ENCODE data around the gene MAEL.

The MAEL gene

GRCh38 chr1:167059809-167060107, 70.7 kb downstream of the MAEL start:
- Mint-ChIP-seq H3K4me3 (no peak overlapping the region), H3K36me3 (no peaks in the 10 kb centered on the region), H3K27ac (peak overlapping the region; percentile 39), H3K4me1 (peaks cover 9% of the 10 kb centered on the region), H3K9me3 (no peaks in the 10 kb centered on the region)
- DNase-seq (ENCODE audit: low spot score in 2 of 2) (no peak), ATAC-seq (no peak)

DNA sequence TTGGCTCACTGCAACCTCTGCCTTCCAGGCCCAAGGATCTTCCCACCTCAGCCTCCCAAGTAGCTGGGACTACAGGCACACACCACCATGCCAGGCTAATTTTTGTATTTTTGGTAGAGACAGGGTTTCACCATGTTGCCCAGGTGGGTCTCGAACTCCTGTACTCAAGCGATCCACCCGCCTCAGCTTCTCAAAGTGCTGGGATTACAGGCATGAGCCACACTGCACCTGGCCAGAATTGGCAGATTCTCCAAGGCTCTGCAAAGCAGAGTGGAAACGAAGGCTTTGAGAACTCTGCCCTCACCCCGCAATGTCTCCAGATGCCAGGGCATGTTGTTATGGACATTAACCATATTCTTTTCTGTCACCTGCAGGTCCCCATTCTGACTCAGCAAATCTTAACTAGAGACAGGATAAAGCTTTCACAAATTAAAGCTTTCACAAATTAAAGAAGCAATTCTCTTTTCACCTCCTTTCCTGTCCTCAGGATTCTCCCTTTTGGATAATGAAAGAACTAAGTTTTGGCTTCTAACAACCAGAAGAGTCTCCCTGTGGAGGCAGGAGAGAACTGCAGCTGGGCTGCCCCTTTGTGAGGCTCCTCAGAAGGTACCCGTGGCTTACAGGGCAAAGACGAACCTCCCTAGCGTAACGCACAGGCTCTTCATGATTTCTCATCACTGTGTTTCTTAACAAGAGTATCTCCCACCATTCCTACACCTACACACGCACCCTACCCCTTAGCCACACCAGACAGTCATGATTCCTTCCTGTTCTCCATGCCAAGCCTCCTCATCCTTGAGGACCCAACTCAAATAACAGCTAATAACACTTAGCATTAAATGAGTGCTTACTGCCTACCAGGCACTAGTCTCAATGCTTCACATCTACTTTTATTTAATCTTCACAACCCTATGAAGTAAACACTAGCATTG, 71.3 kb downstream of the MAEL start:
- no peaks in the 10 kb centered on the region for H3K36me3 Mint-ChIP-seq
- DNase-seq (ENCODE audit: low spot score in 2 of 2) = no peak

DNA sequence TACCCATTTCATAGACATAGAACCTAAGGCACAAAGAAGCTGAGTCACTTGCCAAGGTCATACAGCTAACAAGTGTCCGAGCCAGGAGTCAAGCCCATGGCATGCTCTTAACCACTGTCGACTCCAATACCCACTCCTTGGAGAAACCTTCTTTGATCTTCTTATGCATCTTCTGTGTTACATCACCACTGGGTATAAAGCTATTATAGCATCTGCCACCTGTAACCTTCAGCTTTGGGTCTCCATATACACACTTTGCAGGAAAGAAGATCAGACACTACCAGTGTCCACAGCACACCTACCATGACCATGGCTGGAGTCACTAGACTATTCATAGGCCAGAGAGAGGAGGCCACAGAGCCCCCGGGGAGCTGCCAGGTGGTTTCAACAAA, 72.0 kb downstream of the MAEL start:
- Mint-ChIP-seq H3K27ac (no peak overlapping the region), H3K4me1 (peaks cover 9% of the 10 kb centered on the region), H3K9me3 (no peaks in the 10 kb centered on the region), H3K36me3 (no peaks in the 10 kb centered on the region), H3K4me3 (no peak overlapping the region)
- ATAC-seq = no peak
- DNase-seq (ENCODE audit: low spot score in 2 of 2) = no peak

More for the DNA sequence above, 71.3 kb downstream of the MAEL start:
- peaks cover 9% of the 10 kb centered on the region for H3K4me1 Mint-ChIP-seq
- H3K4me3 Mint-ChIP-seq = no peak overlapping the region
- no peaks in the 10 kb centered on the region for H3K9me3 Mint-ChIP-seq
- ATAC-seq = no peak
- no peak overlapping the region for H3K27ac Mint-ChIP-seq

DNA sequence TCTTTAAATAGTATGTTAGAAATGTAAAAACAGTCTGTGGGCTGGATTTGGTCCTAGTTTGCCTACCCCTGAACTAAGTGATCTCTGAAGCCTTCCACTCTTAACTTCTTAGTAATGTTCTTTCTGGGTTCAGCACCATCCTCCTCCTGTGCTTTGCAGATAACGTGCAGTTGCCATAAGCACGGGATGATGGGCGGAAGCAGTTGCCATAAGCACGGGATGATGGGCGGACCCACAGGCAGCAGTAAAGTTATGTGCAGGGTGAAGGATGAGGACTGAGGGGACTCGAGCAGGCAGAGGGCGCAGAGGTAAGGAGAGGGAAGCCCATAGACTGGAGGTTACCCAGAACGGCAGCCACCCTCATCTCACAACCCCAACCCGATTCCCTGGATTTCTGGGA, 75.5 kb downstream of the MAEL start:
- ATAC-seq (no peak), DNase-seq (ENCODE audit: low spot score in 2 of 2) (no peak)
- H3K4me3 Mint-ChIP-seq = no peak overlapping the region
- H3K4me1 Mint-ChIP-seq = peaks cover 8% of the 10 kb centered on the region
- no peaks in the 10 kb centered on the region for H3K9me3 Mint-ChIP-seq
- no peak overlapping the region for H3K27ac Mint-ChIP-seq
- H3K36me3 Mint-ChIP-seq = no peaks in the 10 kb centered on the region

- ATAC-seq (no peak), DNase-seq (ENCODE audit: low spot score in 2 of 2) (no peak)
- Mint-ChIP-seq H3K4me1 (peaks cover 7% of the 10 kb centered on the region), H3K36me3 (no peaks in the 10 kb centered on the region), H3K27ac (no peak overlapping the region), H3K9me3 (no peaks in the 10 kb centered on the region), H3K4me3 (no peak overlapping the region)
These were observed 76.4 kb downstream of the MAEL start for GRCh38 chr1:167065471-167065870.

DNA sequence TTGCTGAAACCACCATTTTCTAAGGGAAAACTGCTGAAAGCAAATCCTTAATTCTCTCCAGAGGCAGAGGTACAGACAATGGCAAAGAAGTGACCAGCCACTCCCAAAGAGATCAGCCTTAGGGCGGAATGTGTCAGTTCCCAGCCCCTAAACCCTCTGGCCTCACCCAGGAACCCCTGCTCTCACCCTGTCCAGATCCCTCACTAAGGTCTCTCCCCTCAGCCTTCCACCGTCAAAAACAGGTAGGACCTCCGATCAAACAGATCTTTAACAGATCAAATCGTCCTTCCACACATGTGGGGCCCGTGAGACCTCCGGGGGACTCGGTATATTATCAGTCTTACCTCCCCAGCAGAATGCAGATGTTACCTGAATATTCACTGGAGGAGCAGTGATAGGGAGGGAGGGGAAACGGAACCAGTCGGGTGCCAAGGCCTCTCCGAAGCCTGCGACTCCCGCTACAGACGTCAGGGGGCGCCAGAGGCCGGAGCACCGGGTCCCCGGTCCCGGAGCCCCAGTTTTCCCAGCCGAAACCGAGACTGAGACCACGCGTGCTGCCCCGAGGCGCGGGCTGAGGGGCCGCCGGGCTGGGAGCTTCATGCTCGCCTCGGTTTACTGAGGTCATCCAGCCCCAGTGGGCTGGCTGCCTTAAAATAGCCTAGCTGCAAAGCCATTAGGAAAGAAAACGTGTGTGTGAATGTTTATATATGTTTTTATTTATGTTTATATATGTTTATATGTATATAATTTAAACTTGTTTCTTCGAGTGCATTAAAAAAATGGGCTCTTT, 77.4 kb downstream of the MAEL start:
- Mint-ChIP-seq H3K4me3 (peak overlapping the region; percentile 43), H3K36me3 (no peaks in the 10 kb centered on the region), H3K4me1 (peaks cover 7% of the 10 kb centered on the region), H3K9me3 (no peaks in the 10 kb centered on the region), H3K27ac (no peak overlapping the region)
- ATAC-seq = peak; percentile 81
- peak; percentile 76 to 92 for DNase-seq (ENCODE audit: low spot score in 2 of 2)

- DNase-seq (ENCODE audit: low spot score in 2 of 2) = no peak
These were observed 78.8 kb downstream of the MAEL start for GRCh38 chr1:167067904-167068303.

GRCh38 chr1:167068761-167069160, 79.7 kb downstream of the MAEL start:
- Mint-ChIP-seq H3K4me3 (no peak overlapping the region), H3K4me1 (peaks cover 7% of the 10 kb centered on the region), H3K27ac (no peak overlapping the region)

More at GRCh38 chr1:167067904-167068303, 78.8 kb downstream of the MAEL start:
- no peak overlapping the region for H3K27ac Mint-ChIP-seq
- no peaks in the 10 kb centered on the region for H3K9me3 Mint-ChIP-seq
- no peak for ATAC-seq
- H3K4me1 Mint-ChIP-seq = peaks cover 7% of the 10 kb centered on the region
- no peak overlapping the region for H3K4me3 Mint-ChIP-seq
- no peaks in the 10 kb centered on the region for H3K36me3 Mint-ChIP-seq

DNA sequence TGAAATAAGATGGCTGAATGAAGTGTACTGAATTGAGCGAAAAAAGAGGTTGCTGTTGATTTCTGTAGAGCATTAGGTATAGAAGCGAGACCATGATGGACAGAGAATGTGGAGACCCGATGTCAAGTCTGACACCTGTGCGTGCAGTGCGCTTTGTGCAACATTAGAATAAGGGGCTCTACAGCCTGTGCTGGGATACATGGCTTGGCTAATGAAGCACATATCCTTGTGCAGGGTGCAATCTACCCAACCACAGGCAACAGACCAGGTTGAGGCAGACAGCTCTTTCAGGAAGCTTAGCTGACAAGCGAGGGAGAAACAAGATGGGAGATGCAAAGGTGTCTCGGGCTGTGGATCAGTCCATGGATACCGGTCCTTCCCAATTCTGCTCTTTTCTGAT, 82.2 kb downstream of the MAEL start:
- Mint-ChIP-seq H3K36me3 (no peaks in the 10 kb centered on the region), H3K9me3 (no peaks in the 10 kb centered on the region), H3K4me3 (no peak overlapping the region), H3K4me1 (peaks cover 28% of the 10 kb centered on the region), H3K27ac (no peak overlapping the region)
- ATAC-seq (no peak), DNase-seq (ENCODE audit: low spot score in 2 of 2) (no peak)

More at GRCh38 chr1:167068761-167069160, 79.7 kb downstream of the MAEL start:
- DNase-seq (ENCODE audit: low spot score in 2 of 2) = no peak
- ATAC-seq = no peak
- no peaks in the 10 kb centered on the region for H3K9me3 Mint-ChIP-seq
- H3K36me3 Mint-ChIP-seq = no peaks in the 10 kb centered on the region

Measured in stimulated activated effector memory CD8-positive, alpha-beta T cell treated with anti-CD3 and anti-CD28 coated beads, Interleukin-12 subunit alpha, Interleukin-12 subunit beta, amount 100 ng/mL, for 72 hours (primary cell).